Measurements from ENCODE around the gene FUT1. TPM values are rescaled to one million over a fixed set of nuclear protein-coding genes. Genes with fewer than 3 reads are reported as not detected.

FUT1 gene
- total and polyA plus RNA-seq, 2 of the 8 experiments (the other 6 are each of a cell fraction or from before 2014, with no cell fraction given), result 7.4 to 12.9 TPM

DNA sequence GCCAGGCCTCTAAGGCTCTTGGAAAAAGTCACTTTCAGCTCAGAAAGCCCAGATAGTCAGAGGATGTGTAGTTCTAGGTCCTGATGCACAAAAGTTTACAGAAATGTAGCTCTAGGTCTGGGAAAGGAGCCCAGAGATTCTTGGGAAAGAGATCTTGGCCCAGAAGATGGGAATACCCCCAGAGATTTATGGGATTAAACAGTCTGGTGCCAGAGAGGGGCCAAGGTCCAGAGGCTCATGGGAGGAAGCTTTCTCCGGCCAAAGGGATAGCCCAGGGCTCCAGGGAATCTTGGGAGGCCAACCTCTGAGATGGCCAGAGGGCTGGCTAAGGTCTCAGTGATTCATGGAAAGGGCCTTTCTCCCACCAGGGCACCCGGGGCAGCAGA, 43.2 kb upstream of the FUT1 start (continued):
- TF ChIP-seq JUN (IDR thresholded peaks at IDR 0.05; ENCODE audit: low read depth, low read length), result no peak
- no peak for TF ChIP-seq BCL11A (IDR thresholded peaks at IDR 0.05; ENCODE audit: low read depth in 2 of 2, low read length in 2 of 2)
- no peak for TF ChIP-seq CBX8 (IDR thresholded peaks at IDR 0.05; ENCODE audit: borderline replicate concordance, low read depth, low read length)
- TF ChIP-seq RNF2 (IDR thresholded peaks at IDR 0.05; ENCODE audit: borderline replicate concordance, low read depth, low read length, missing control alignments, poor library complexity, severe bottlenecking), result no peak

All from H1 (cell line).